ENCODE results near the gene RBL2. TPM values are rescaled to one million over a fixed set of nuclear protein-coding genes. Genes with fewer than 3 reads are reported as not detected.

The RBL2 gene
- total and polyA plus RNA-seq, 2 of the 8 experiments (the other 6 are each of a cell fraction or from before 2014, with no cell fraction given), result 13.9 to 22.1 TPM

DNA sequence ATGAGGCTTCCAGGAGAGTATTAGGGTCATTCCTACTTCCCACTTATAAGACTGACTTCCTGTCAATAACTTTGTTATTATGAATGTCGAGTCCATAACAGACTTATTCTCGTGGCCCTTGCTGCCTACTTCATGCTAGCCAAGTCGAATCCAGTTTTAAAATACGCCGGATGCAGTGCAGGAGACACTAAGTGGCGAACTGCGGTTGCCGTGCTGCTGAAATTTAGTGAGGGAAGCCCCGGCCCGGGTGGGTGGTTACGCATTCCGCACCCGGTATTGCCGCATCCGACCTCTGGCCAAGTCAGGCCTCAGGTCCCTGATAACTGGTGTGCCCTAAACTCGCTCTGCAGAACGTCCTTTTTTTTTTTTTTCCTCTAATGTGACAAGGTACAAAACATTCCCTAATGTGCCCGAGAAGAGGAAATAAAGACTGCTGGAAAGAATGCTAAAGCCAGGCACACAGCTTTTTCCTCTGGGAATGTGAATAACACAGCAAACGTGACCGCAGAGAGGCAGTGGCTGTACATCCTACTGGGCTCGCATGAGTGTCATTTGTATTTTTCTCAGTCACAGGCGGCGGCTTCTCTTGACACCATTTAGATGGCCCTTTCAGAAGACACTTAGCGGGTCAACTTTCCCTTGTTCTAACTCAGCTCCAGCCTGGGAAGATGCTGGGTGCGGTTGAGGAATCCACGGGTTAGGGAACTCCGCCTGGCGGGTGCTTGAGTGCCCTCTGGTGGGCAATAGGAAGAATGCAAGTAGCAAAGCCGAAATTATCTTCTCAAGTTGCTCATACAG, 75.8 kb downstream of the RBL2 start:
- Histone ChIP-seq H4K20me1 (replicated peaks in 1 of 2; ENCODE audit: control insufficient read depth in 1 of 2, insufficient read depth in 2 of 2, low read length in 2 of 2) (no peaks in the 10 kb centered on the region), H3K4me1 (replicated peaks in 1 of 4; ENCODE audit: control insufficient read depth in 3 of 4, insufficient read depth in 4 of 4, low read length in 3 of 4) (peaks cover 0 to 2% (median 0%) of the 10 kb centered on the region in 4 experiments; a peak in 1 of 7 replicates), H4K91ac (replicated peaks; ENCODE audit: insufficient read length, low read length) (no peak overlapping the region), H3K56ac (replicated peaks; ENCODE audit: insufficient read length, low read depth, low read length) (no peak overlapping the region), H2AK5ac (ENCODE audit: low read depth, low read length) (no peak overlapping the region), H2BK20ac (ENCODE audit: low read length) (no peak overlapping the region), H3K27me3 (replicated peaks in 1 of 4; ENCODE audit: control insufficient read depth in 3 of 4, extremely low read depth in 1 of 4, insufficient read depth in 3 of 4, low read length in 3 of 4) (no peaks in the 10 kb centered on the region), H3K9ac (replicated peaks in 1 of 4; ENCODE audit: extremely low read depth in 1 of 4, low read depth in 3 of 4, low read length in 3 of 4) (no peak overlapping the region), H3K79me1 (ENCODE audit: low read depth, low read length) (no peaks in the 10 kb centered on the region), H3K9me3 (ENCODE audit: insufficient read depth in 2 of 2, low read depth in 1 of 2, low read length in 1 of 2) (peaks cover 9 to 10% of the 10 kb centered on the region in 2 experiments; a peak in 2 of 4 replicates), H2BK120ac (replicated peaks; ENCODE audit: low read depth, low read length) (no peak overlapping the region), H4K5ac (ENCODE audit: insufficient read length, low read depth, low read length) (no peak overlapping the region), H3K23ac (ENCODE audit: insufficient read length) (no peak overlapping the region), H4K8ac (ENCODE audit: extremely low read depth, insufficient read depth, low read length) (0 out of 2 replicates have a peak overlapping the region, but pooled peaks have one; percentile 57), H3K4me3 (ENCODE audit: extremely low read depth in 1 of 4, insufficient read depth in 2 of 4, low read depth in 3 of 4, low read length in 4 of 4) (no peak overlapping the region), H3K79me2 (ENCODE audit: control insufficient read depth in 1 of 2, insufficient read depth in 2 of 2, low read length in 2 of 2) (no peaks in the 10 kb centered on the region), H2BK12ac (ENCODE audit: low read depth, low read length) (no peak overlapping the region), H3K4ac (replicated peaks; ENCODE audit: insufficient read length, low read depth, low read length) (no peak overlapping the region), H2AFZ (ENCODE audit: low read length) (0 out of 2 replicates have a peak overlapping the region, but pooled peaks have one; percentile 14), H3K36me3 (ENCODE audit: control insufficient read depth in 2 of 4, insufficient read depth in 4 of 4, low read length in 3 of 4) (no peaks in the 10 kb centered on the region), H3K14ac (ENCODE audit: insufficient read length) (no peak overlapping the region), H3K4me2 (ENCODE audit: insufficient read depth in 1 of 2, low read depth in 2 of 2, low read length in 2 of 2) (no peak overlapping the region; a peak in 1 of 4 replicates), H2BK15ac (ENCODE audit: low read length) (no peak overlapping the region), H2BK5ac (ENCODE audit: low read depth, low read length) (no peak overlapping the region), H3K18ac (ENCODE audit: extremely low read depth, low read length) (no peak overlapping the region; the same call in 1 of the 2 replicates), H3K27ac (ENCODE audit: low read depth, low read length) (no peak overlapping the region), H3K23me2 (ENCODE audit: low read depth, low read length) (no peaks in the 10 kb centered on the region)
- POLR2A ChIA-PET (ENCODE audit: partially characterized antibody), result interaction anchor here (0.7 kb wide), 1 partner anchor 1033 kb away, joined by 4 read pairs; no protein-coding TSS in a partner anchor
- TF ChIP-seq MAFK (IDR thresholded peaks at IDR 0.05; ENCODE audit: low read depth, low read length) (no peak), RAD21 (IDR thresholded peaks at IDR 0.05 in 1 of 2, conservative IDR thresholded peaks at IDR 0.05 in 1 of 2; ENCODE audit: low read depth in 2 of 2, low read length in 2 of 2) (peak; percentile 73 to 82), CTCF (IDR thresholded peaks at IDR 0.05; ENCODE audit: control extremely low read depth in 1 of 3, insufficient read depth in 1 of 3, low read depth in 1 of 3, low read length in 3 of 3) (peak; percentile 70 to 87 (median 79)), TEAD4 (IDR thresholded peaks at IDR 0.05; ENCODE audit: low read depth, low read length) (0 out of 2 replicates have a peak, but pooled peaks have one; percentile 29)
- TF ChIP-seq, protein P1, sequence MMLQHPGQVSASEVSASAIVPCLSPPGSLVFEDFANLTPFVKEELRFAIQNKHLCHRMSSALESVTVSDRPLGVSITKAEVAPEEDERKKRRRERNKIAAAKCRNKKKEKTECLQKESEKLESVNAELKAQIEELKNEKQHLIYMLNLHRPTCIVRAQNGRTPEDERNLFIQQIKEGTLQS (IDR thresholded peaks at IDR 0.05; ENCODE audit: insufficient read depth, low read depth, low read length), result no peak
- 57% methylated on average over 29 of the region's 29 CpGs; no CpG with 5 or more reads in 1 of the 2 experiments for WGBS, 2 experiments (ENCODE audit: extremely low coverage in 1 of 2, insufficient coverage in 1 of 2, insufficient read length in 1 of 2, insufficient replicate concordance in 2 of 2, low coverage in 1 of 2, low lambda C conversion rate in 2 of 2, missing lambda C conversion rate in 1 of 2)
- CTCF ChIA-PET (ENCODE audit: partially characterized antibody), result interaction anchor here (0.6 to 2.0 kb wide), 9 partner anchors 9 to 152 kb away, joined by 3 to 10 read pairs (median 3); no protein-coding TSS in a partner anchor
- peak in 1 of 2 experiments; percentile 63 for DNase-seq (ENCODE audit: low read depth in 1 of 2, low spot score in 2 of 2)
- no peak for FAIRE-seq
